Pons (tissue), 1 donor: Measurements from ENCODE around the gene NEGR1.

ENCODE experiments used
- DNase-seq: peaks from one replicate; pipeline ENCODE4 v3.0.0-alpha.2; 2016; ENCODE audit warnings: low spot score

NEGR1 gene

GRCh38 chr1:72230746-72231145 is 51.6 kb downstream of the NEGR1 start:
- no peak for DNase-seq

- DNase-seq, result no peak
These were observed 52.4 kb downstream of the NEGR1 start for GRCh38 chr1:72229893-72230292.

GRCh38 chr1:72227667-72228066 is 54.7 kb downstream of the NEGR1 start:
- DNase-seq, result no peak

GRCh38 chr1:72224506-72224905 is 57.8 kb downstream of the NEGR1 start:
- no peak for DNase-seq

- DNase-seq, result no peak
These were observed 60.5 kb downstream of the NEGR1 start for GRCh38 chr1:72221811-72222210.

- no peak for DNase-seq
These were observed 64.1 kb downstream of the NEGR1 start for GRCh38 chr1:72218141-72218739.

DNA sequence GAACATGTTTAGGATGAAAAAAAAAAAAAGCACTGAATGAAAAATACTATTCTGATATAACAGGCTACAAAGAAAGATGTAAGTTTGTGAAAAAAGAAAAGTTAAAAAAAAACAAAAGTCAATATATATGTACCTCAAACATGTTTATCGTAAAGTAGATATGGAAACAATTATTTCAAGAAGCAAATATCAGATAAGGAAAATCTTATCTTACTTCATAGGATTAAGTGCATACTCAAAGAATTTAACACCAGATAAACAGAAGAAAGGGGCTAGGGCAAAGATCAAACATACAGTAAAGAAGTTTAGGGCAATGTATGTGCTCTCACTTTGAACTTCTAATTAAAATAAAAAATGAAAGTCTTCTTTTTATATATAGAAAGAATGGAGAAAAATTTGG is 75.3 kb downstream of the NEGR1 start:
- no peak for DNase-seq

GRCh38 chr1:72202761-72203160 is 79.6 kb downstream of the NEGR1 start:
- no peak for DNase-seq

DNA sequence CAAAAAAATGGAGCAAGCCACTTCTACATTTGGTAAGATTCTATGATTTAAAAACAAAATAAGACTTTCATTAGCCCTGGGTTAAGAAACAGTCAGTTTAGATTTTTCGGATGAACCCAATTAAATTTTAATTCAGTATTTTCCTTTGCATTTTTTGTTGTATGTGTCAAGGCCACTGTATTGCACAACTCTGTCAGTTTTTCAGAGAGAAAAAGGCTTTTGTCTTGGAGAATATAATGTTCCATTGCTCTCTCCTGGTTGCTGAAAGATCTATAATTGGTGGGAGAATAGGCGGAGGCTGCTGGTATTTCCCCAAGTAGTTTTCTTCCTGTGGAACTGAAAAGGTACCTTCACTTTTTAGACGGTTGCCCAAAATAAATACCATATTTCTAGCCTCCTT is 84.6 kb downstream of the NEGR1 start:
- DNase-seq, result peak; percentile 56

GRCh38 chr1:72186733-72187307 is 95.5 kb downstream of the NEGR1 start:
- DNase-seq, result peak; percentile 68

GRCh38 chr1:72184099-72184701 is 98.1 kb downstream of the NEGR1 start:
- DNase-seq, result peak; percentile 49

DNA sequence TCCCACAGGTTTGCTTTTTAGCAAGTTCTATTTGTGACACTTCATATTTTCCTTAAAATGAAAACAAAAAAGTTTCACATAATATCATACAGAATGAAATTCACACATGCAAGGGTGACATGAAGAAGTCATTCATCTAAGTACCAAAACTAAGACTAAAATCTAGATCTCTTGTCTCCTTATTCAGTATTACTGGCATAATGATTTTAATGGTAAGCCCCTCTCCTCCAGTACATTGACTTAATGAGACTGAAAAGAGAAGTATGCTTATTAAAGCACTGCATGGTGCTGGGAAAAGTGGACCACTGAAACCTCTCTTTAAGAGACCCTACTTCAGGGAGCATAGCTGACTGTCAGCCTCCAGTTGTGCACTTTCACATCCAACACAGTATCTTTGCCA is 99.5 kb downstream of the NEGR1 start:
- no peak for DNase-seq

GRCh38 chr1:72178266-72178665 is 104.1 kb downstream of the NEGR1 start:
- peak; percentile 11 for DNase-seq

GRCh38 chr1:72177711-72178110 is 104.6 kb downstream of the NEGR1 start:
- no peak for DNase-seq

DNA sequence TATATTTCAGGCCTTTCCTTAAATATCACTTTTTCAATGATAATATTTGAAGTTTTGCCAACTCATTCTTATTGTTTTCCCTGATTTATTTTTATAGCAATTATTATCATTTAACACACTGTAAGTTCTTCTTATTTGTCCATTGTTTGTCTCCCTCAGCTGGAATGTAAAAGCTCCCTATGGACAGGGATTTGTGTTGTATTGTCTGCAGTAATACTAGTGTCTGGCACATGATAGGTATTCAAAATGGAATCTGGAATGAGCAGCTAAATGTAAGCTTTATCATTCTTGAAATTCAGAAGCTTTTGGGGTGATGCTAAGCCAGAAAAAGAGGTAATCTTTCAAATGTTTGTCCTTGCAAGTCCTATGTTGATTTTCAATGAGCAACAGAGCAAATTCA is 112.1 kb downstream of the NEGR1 start:
- DNase-seq, result no peak

DNA sequence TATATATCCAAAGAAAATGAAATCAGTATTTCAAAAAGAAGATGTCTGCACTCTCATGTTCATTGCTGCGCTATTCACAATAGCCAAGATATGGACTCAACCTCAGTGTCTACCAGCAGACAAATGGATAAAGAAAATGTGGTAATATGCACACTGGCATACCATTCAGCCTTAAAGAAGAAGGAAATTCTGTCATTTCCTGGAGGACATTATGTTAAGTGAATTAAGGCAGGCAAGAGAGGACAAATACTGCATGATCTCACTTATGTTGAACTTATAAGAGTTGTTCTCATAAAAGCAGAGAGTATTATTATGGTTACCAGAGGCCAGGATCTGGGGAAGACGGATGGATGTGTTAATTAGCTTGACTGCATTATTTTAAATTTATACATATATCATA is 115.9 kb downstream of the NEGR1 start:
- DNase-seq, result no peak

GRCh38 chr1:72150508-72150907 is 131.8 kb downstream of the NEGR1 start:
- DNase-seq, result no peak

GRCh38 chr1:72141875-72142274 is 140.5 kb downstream of the NEGR1 start:
- no peak for DNase-seq

DNA sequence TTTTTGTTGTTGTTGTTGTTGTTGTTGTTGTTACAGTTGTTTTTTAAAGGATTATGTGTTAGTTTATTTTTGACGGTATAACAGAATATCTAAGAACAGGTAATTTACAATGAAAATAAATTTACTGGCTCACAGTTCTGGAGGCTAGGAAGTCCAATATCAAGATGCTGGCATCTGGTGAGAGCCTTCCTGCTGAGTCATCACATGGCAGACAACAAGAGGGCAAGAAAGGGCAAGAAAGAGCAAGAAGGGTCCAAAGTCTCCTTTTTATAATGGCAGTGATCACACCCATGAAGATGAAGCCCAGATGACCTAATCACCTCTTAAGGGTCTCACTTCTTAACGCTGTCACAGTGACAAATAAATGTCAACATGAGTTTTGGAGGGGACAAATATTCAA is 142.1 kb downstream of the NEGR1 start:
- DNase-seq, result no peak

- DNase-seq, result no peak
These were observed 144.7 kb downstream of the NEGR1 start for GRCh38 chr1:72137656-72138055.

DNA sequence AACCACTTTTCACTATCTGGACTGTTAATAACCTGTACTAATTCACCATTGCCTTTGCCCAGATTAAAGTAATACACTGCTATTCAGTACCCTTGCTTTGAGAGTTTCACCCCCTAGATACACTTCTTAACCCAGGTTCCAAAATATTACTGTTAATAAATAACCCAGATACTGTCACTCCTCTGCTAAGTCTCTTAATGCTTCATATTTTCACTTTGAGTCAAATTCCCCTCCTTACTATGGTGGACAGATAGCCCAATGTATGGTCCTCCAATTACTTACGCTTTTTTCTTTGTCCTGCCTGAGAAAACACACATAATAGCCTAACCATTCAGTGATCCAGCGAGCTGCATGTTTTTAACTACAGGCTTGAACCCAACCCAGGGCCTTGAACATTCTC is 152.5 kb downstream of the NEGR1 start:
- no peak for DNase-seq

- no peak for DNase-seq
These were observed 160.0 kb downstream of the NEGR1 start for GRCh38 chr1:72122099-72122880.

DNA sequence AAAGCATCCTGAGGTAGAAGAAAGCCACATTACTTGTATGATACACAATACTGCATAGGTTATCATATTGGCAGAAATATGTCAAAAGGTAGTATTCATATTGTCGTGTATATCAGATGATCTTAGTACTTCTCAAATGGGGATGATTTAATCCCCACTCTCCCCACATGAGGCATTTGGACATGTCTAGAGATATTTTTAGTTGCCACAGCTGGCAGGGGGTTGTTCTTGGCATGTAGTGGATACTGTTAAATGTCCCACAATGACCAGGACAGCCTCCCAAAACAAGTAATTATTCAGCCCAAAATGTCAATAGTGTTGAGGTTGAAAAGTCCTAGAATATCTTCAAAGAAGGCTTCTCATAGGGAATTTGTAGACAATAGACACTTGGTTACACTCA is 162.8 kb downstream of the NEGR1 start:
- no peak for DNase-seq
